Right lobe of liver (tissue), 4 donors: ENCODE results near the gene FBXO2.

ENCODE experiments used
- CTCF ChIP-seq, 4 donors: fragments of 200-600 bp in 3 of 4; fragments of 450-650 bp in 1 of 4; IDR thresholded peaks; one replicate each; pipeline versions ENCODE4 v1.5.1 to v1.8.0; 2016 to 2022; ENCODE audit warnings: antibody characterized with exemption in 4 of 4, mild to moderate bottlenecking in 2 of 4
- POLR2A ChIP-seq: fragments of 450-650 bp; IDR thresholded peaks from one replicate; pipeline ENCODE4 v1.6.1; 2017; ENCODE audit warnings: antibody characterized with exemption, mild to moderate bottlenecking
- donor health status: DM: no; HTN: no; CAD: no.
- donor health status: DM: no; HTN: no; CAD: no.
- donor health status: DM: no; HTN: yes; CAD: no.

- TF ChIP-seq CTCF (IDR thresholded peaks at IDR 0.05) (no peak), POLR2A (no peak)
Observed at GRCh38 chr1:11675325-11675724, 21.1 kb upstream of the FBXO2 start.
